Heart left ventricle (tissue), 16 donors: ENCODE data around the gene KCNK7. TPM values are rescaled to one million over a fixed set of nuclear protein-coding genes. Genes with fewer than 3 reads are reported as not detected.

ENCODE experiments used
- ATAC-seq, 4 donors: fragments of 200-7000 bp; cut with Tn5 transposase; one replicate each; pipeline ENCODE4 v1.9.1; 2020 to 2022; ENCODE audit warnings: moderate library complexity in 4 of 4, mild to moderate bottlenecking in 3 of 4, moderate number of reproducible peaks in 1 of 4
- DNase-seq, 5 donors: peaks; one replicate each; pipeline ENCODE4 v3.0.0-alpha.2; 2020
- H3K27ac ChIP-seq, 12 donors: fragments of 200-600 bp; sonication (generic) in 4 of 12; one replicate each; pipeline versions ENCODE4 v1.5.0 to v1.8.0; 2016 to 2022; ENCODE audit warnings: mild to moderate bottlenecking in 2 of 12
- H3K27me3 ChIP-seq, 9 donors: fragments of 200-600 bp; sonication (generic) in 2 of 9; one replicate each; pipeline versions ENCODE4 v1.5.1 to v1.8.0; 2016 to 2022; ENCODE audit warnings: mild to moderate bottlenecking in 3 of 9
- H3K36me3 ChIP-seq, 9 donors: fragments of 200-600 bp; sonication (generic) in 2 of 9; one replicate each; pipeline versions ENCODE4 v1.5.0 to v1.8.0; 2018 to 2022; ENCODE audit warnings: mild to moderate bottlenecking in 2 of 9
- H3K4me1 ChIP-seq, 12 donors: fragments of 200-600 bp; sonication (generic) in 4 of 12; one replicate each; pipeline versions ENCODE4 v1.5.0 to v1.8.0; 2016 to 2022; ENCODE audit warnings: mild to moderate bottlenecking in 3 of 12
- H3K4me3 ChIP-seq, 12 donors: fragments of 200-600 bp; sonication (generic) in 4 of 12; one replicate each; pipeline versions ENCODE4 v1.5.0 to v1.8.0; 2017 to 2022; ENCODE audit warnings: mild to moderate bottlenecking in 9 of 12, moderate library complexity in 4 of 12
- H3K9me3 ChIP-seq, 12 donors: fragments of 200-600 bp; sonication (generic) in 4 of 12; one replicate each; pipeline versions ENCODE4 v1.5.0 to v1.8.0; 2016 to 2022; ENCODE audit warnings: mild to moderate bottlenecking in 1 of 12
- POLR2A ChIP-seq, 2 donors: fragments of 450-650 bp; IDR thresholded peaks; one replicate each; pipeline ENCODE4 v1.6.1; 2017; ENCODE audit warnings: antibody characterized with exemption in 2 of 2, mild to moderate bottlenecking in 2 of 2, moderate library complexity in 2 of 2
- WGBS, 4 donors: extraction: QIAGEN DNeasy Blood & Tissue Kit in 2 of 4; methylation state at CpG; one replicate each; pipeline versions ENCODE4 v1.1.5 to v1.1.7; 2013 to 2018; 5-methylcytosine and 5-hydroxymethylcytosine counted together
- intact Hi-C, 10 donors: fragments of 100-400 bp; cut with DNase I; formaldehyde crosslinking; loops; one replicate each; pipeline versions ENCODE4 v1.11.1 to v1.14.2; 2022
- polyA plus RNA-seq, 2 donors: library from polyadenylated mRNA; stranded (reverse); fragments of 200-250 nt; gene quantifications; one replicate each; pipeline ENCODE4 v1.2.3, GENCODE V29; 2013
- total RNA-seq, 9 donors: library from RNA; depleted of rRNA in 2 of 9; stranded (reverse); fragments of >200 nt in 2 of 9; fragmentation: NEBNext Ultra II Directional in 3 of 9; extraction: Animal tissue kit (Norgen Biotek cat#: 25700) in 3 of 9; gene quantifications; one replicate each; pipeline versions ENCODE4 v1.1.0 to v1.2.4, GENCODE V29; 2016 to 2023
- TF ChIP-seq, protein P1 (sequence below), 12 donors: fragments of 200-600 bp; sonication (generic) in 4 of 12; IDR thresholded peaks; one replicate each; pipeline versions ENCODE4 v1.5.0 to v1.8.0; 2018 to 2022; ENCODE audit warnings: antibody characterized with exemption in 12 of 12, mild to moderate bottlenecking in 5 of 12
- donor health status: ischemic (EF 13 %, LVEDD 7.1; RV severe dilation, severe dysfunction).
- donor health status: healthy with polysubstance abuse.
- donor health status: DM: no; HTN: yes; CAD: no.
- donor health status: DM: no; HTN: no; CAD: no.
- donor health status: ischemic (EF 25% LVEDD 6.9; RV normal size, moderate dysfunction).
- donor health status: ischemic (EF 25% LVEDD 5.7; RV mildly dilated, moderate dysfunction).
- donor health status: healthy.
- donor health status: DM: yes; HTN: yes; CAD: no.
- donor health status: ischemic (EF 35%, LVEDD 5.7; RV mildly dilated, moderate dysfunction).
- donor health status: nonischemic (EF 11% LVEDD 7.7; RV severe dilation, severe dysfunction).
- donor health status: DM: yes; HTN: yes; CAD: no.
- donor health status: PGD.
- donor health status: ischemic (EF 29% LVEDD 5.4; RV normal size, mild dysfunction).
- donor health status: nonischemic (EF 23%, LVEDD 6.1; RV moderate dilation, normal function).

KCNK7 gene
- total and polyA plus RNA-seq, 11 donors = 0.18 to 1.6 (median 0.42) TPM; not detected in 2

DNA sequence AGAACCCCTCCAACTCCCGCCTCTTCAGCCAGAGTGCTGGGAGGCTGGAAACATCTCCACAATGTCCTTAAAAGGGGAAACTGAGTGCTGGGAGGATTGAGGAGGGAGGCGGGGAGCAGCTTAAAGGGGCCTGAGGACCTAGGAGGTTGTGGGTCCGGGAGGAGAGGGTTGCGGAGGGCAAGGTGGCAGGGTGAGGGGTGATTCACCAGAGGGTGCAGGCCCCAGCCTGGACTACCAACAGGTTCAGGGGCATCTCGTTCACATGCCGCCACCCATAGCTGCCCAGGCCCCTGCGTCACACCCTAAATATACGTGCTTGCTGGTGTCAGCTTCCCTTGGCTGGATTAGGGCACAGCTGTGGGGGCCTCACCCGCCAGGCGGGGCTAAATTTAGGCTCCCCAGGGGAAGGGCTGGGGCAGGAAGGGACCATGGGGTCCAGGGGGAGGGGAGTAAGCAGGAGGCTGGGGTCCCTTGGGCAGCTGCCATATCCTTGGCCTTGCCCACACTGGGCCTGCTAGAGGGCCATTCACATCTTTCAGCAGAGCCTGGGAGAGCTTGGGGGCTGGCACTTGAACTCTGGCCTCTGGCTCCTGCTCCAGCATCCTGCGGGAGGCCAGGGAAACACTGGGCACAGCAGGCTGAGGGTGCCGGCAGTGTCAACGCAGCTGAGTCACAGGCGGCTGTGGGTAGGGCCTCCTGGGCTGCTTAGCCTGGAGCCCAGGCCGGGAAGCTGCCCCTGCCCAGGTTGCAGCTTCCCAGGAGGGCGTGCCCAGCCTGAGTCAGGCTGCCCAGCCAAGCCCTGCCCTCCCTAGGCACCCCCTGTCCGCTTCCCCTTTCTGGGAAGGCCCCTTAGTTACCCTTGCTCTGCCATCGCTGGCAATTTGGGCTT, 18.5 kb downstream of the KCNK7 start:
- no peaks in the 10 kb centered on the region for H3K27me3 ChIP-seq
- H3K9me3 ChIP-seq = no peaks in the 10 kb centered on the region
- peak overlapping the region; percentile 89 to 99 (median 96) for H3K27ac ChIP-seq
- peak; percentile 76 to 88 (median 82) for DNase-seq
- intact Hi-C loops = loop anchor here in 5 of 10 donors (2.0 to 5.0 kb wide), 4 partner anchors 14 to 35 kb away; partner anchors contain the start of gene MAP3K11 (in 3 of the 5)
- peak in 1 of 2 donors; percentile 46 for TF ChIP-seq POLR2A (IDR thresholded peaks at IDR 0.05)
- TF ChIP-seq, protein P1, sequence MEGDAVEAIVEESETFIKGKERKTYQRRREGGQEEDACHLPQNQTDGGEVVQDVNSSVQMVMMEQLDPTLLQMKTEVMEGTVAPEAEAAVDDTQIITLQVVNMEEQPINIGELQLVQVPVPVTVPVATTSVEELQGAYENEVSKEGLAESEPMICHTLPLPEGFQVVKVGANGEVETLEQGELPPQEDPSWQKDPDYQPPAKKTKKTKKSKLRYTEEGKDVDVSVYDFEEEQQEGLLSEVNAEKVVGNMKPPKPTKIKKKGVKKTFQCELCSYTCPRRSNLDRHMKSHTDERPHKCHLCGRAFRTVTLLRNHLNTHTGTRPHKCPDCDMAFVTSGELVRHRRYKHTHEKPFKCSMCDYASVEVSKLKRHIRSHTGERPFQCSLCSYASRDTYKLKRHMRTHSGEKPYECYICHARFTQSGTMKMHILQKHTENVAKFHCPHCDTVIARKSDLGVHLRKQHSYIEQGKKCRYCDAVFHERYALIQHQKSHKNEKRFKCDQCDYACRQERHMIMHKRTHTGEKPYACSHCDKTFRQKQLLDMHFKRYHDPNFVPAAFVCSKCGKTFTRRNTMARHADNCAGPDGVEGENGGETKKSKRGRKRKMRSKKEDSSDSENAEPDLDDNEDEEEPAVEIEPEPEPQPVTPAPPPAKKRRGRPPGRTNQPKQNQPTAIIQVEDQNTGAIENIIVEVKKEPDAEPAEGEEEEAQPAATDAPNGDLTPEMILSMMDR (IDR thresholded peaks at IDR 0.05) = no peak
- WGBS, 4 donors = 22 to 42% (median 33%) methylated on average over 12 to 18 of the region's 18 CpGs
- peak overlapping the region; percentile 28 to 96 (median 79) for H3K4me3 ChIP-seq
- H3K4me1 ChIP-seq = peaks cover 9 to 63% (median 49%) of the 10 kb centered on the region in 12 donors
- peak; percentile 23 to 63 (median 48) for ATAC-seq
- peaks cover 0 to 42% (median 30%) of the 10 kb centered on the region in 9 donors for H3K36me3 ChIP-seq

DNA sequence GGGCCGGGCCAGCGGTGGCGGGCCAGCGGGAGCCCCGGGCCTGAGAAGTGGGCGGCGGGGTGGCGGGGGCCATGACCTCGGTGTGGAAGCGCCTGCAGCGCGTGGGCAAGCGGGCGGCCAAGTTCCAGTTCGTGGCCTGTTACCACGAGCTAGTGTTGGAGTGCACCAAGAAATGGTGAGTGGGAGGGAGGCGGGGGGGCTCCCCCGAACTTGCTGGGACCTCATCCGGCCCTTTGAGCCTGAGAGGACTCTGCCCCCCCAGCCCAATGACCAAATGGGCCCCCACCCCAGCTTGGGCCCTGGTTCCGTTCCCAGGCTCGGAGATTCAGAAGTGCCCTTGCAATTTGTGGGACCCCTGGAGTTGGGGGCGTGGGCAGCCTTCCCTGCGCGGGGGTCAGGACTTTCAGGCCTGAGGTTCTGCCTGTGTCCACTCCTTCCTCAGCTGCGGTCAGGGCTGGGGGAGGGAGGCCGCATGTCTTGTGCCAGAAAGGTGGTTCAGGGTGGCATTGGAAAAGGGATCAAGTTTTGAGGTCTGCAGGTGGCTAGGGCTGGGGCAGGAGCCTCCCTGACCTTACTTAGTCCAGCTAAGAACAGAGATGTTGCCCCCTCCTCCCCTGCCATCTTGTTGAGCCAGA, 19.3 kb downstream of the KCNK7 start:
- Histone ChIP-seq H3K9me3 (no peaks in the 10 kb centered on the region), H3K4me1 (peaks cover 13 to 71% (median 56%) of the 10 kb centered on the region in 12 donors), H3K4me3 (peak overlapping the region; percentile 28 to 96 (median 79)), H3K36me3 (peaks cover 0 to 34% (median 22%) of the 10 kb centered on the region in 9 donors), H3K27ac (peak overlapping the region; percentile 89 to 99 (median 96)), H3K27me3 (no peaks in the 10 kb centered on the region)
- intact Hi-C loops = loop anchor here in 5 of 10 donors (2.0 to 5.0 kb wide), 4 partner anchors 14 to 36 kb away; partner anchors contain the start of gene MAP3K11 (in 3 of the 5)
- ATAC-seq (no peak), DNase-seq (peak in 3 of 5 donors; percentile 45 to 60 (median 53))
- no peak for TF ChIP-seq POLR2A (IDR thresholded peaks at IDR 0.05)
- TF ChIP-seq, protein P1 (IDR thresholded peaks at IDR 0.05) = no peak
- 4 to 26% (median 13%) methylated on average over 9 to 26 of the region's 26 CpGs for WGBS, 4 donors

DNA sequence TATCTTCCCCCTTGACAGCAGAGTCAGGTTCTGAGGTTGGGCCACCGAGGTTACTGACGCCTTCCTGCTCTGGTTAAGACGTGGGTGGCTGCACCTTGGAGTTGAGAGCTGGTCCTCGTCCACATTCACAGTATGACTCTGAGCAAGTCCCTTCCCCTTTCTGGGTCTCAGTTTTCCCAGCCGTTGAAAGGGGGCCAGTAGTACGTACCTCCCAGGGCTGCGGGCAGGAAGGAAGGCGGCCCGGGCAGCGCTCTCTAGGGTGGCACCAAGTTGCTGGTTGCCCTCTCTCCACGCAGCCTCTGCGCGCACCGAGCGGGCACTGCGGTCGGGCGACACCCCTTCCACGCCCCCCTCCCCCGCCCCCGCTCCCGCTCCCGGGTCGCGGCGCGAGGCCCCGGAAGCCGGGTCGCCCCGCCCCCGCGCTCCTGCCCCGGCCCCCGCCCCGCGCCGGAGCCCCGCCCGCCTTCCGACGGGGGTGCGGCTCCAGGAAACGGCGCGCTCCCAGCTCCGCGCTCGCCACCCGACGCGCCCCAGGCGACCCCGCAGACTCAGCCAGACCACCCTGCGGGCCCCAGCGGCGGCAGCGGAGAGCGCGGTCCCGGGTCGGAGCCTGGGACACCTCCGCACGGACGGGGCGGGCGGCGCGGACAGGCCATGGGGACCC, 19.9 kb downstream of the KCNK7 start, which contains the start of gene EHBP1L1:
TSS of gene EHBP1L1 (plus strand) at position 486 of the 664 bp plus-strand sequence. CDS start 250 bp downstream, outside the sequence.
- H3K36me3 ChIP-seq = peaks cover 0 to 28% (median 16%) of the 10 kb centered on the region in 9 donors
- peak in 1 of 2 donors; percentile 38 for TF ChIP-seq POLR2A (IDR thresholded peaks at IDR 0.05)
- TF ChIP-seq, protein P1 (IDR thresholded peaks at IDR 0.05) = no peak
- no peaks in the 10 kb centered on the region for H3K9me3 ChIP-seq
- peak; percentile 81 to 92 (median 84) for DNase-seq
- 2 to 8% (median 2%) methylated on average over 17 to 69 of the region's 69 CpGs for WGBS, 4 donors
- peak within 1 kb of the TSS; percentile 89 to 99 (median 96) for H3K27ac ChIP-seq
- intact Hi-C loops = loop anchor here in 6 of 10 donors (2.0 to 5.0 kb wide), 6 partner anchors 13 to 39 kb away; partner anchors contain the start of genes MAP3K11 (in 4 of the 6) and PCNX3 (in 1 of the 6)
- no peaks in the 10 kb centered on the region for H3K27me3 ChIP-seq
- peak within 1 kb of the TSS; percentile 28 to 96 (median 79) for H3K4me3 ChIP-seq
- ATAC-seq = peak in 3 of 4 donors; percentile 1 to 32 (median 12)
- peaks cover 17 to 77% (median 63%) of the 10 kb centered on the region in 12 donors for H3K4me1 ChIP-seq
